ENCODE data around the gene UGT1A5. TPM values are rescaled to one million over a fixed set of nuclear protein-coding genes. Genes with fewer than 3 reads are reported as not detected.

The UGT1A5 gene
- total and polyA plus RNA-seq, 10 of the 15 experiments (the other 5 are each of a cell fraction or from before 2014, with no cell fraction given) = not detected

GRCh38 chr2:233698740-233699139, 14.0 kb upstream of the UGT1A5 start:
- 49% methylated on average over 4 of the region's 4 CpGs for WGBS (ENCODE audit: insufficient coverage, insufficient replicate concordance, low lambda C conversion rate, missing lambda C conversion rate)
- no peak overlapping the region for H2AFZ ChIP-seq (ENCODE audit: control insufficient read depth, low read depth, low read length)

More at GRCh38 chr2:233698740-233699139, 14.0 kb upstream of the UGT1A5 start:
- H3K4me2 ChIP-seq (ENCODE audit: control insufficient read depth, insufficient read depth) = no peak overlapping the region
- H3K79me2 ChIP-seq (ENCODE audit: control insufficient read depth, insufficient read depth, low read length) = no peaks in the 10 kb centered on the region
- H3K27me3 ChIP-seq (replicated peaks in 1 of 2; ENCODE audit: control insufficient read depth in 2 of 2, insufficient read depth in 2 of 2, low read length in 1 of 2) = no peaks in the 10 kb centered on the region
- no TSS peak for BruUV-seq (replicated peaks)
- H3K36me3 ChIP-seq (ENCODE audit: control insufficient read depth in 2 of 2, insufficient read depth in 2 of 2, low read length in 1 of 2) = no peaks in the 10 kb centered on the region
- intact Hi-C loops (cut with micrococcal nuclease; ENCODE audit: unreplicated experiment) (no loop called here), in situ Hi-C loops (cut with MboI) (no loop called here)
- SMC1A ChIA-PET (ENCODE audit: uncharacterized antibody, unreplicated experiment) = interaction anchor here (1.0 kb wide), 1 partner anchor 44 kb away, joined by 3 read pairs; no protein-coding TSS in a partner anchor
- no peak overlapping the region for H3K4me3 ChIP-seq
- H3K9me3 ChIP-seq (replicated peaks; ENCODE audit: control insufficient read depth, insufficient read depth, low read length) = no peaks in the 10 kb centered on the region
- RAD21 ChIA-PET (ENCODE audit: unreplicated experiment) = no interaction called here
- no peaks in the 10 kb centered on the region for H4K20me1 ChIP-seq (ENCODE audit: control insufficient read depth, insufficient read depth)
- FAIRE-seq = no peak
- ATAC-seq = no peak
- TF ChIP-seq IRF4 (IDR thresholded peaks at IDR 0.05; ENCODE audit: low read depth, low read length) = no peak
- TF ChIP-seq TARDBP (IDR thresholded peaks at IDR 0.05; ENCODE audit: borderline replicate concordance) = no peak
- TF ChIP-seq SPI1 (IDR thresholded peaks at IDR 0.05; ENCODE audit: borderline replicate concordance, insufficient read depth, low read depth, low read length) = no peak
- TF ChIP-seq NFXL1 (IDR thresholded peaks at IDR 0.05; ENCODE audit: borderline replicate concordance) = no peak
- TF ChIP-seq SKIL (IDR thresholded peaks at IDR 0.05; ENCODE audit: low read depth, poor library complexity, severe bottlenecking) = no peak
- no peak for TF ChIP-seq SIX5 (IDR thresholded peaks at IDR 0.05; ENCODE audit: low read depth, low read length, severe bottlenecking)
- TF ChIP-seq EED (IDR thresholded peaks at IDR 0.05; ENCODE audit: low read depth) = no peak
- TF ChIP-seq YBX1 (IDR thresholded peaks at IDR 0.05) = no peak
- no peak for TF ChIP-seq MTA3 (IDR thresholded peaks at IDR 0.05; ENCODE audit: borderline replicate concordance, low read length)
- no peak for TF ChIP-seq GATAD2B (conservative IDR thresholded peaks at IDR 0.05; ENCODE audit: low read depth)
- no peak for TF ChIP-seq BMI1 (IDR thresholded peaks at IDR 0.05; ENCODE audit: borderline replicate concordance)
- no peak for TF ChIP-seq CBX3 (IDR thresholded peaks at IDR 0.05; ENCODE audit: borderline replicate concordance, low read depth)
- CTCF ChIA-PET = no interaction called here
- no peak overlapping the region for H3K9ac ChIP-seq (ENCODE audit: control insufficient read depth, insufficient read depth, low read length)
- POLR2A ChIA-PET = no interaction called here
- H3K4me1 ChIP-seq (ENCODE audit: control insufficient read depth, insufficient read depth, low read length) = no peaks in the 10 kb centered on the region
- no peak for DNase-seq (ENCODE audit: low read depth, low spot score)
- H3K27ac ChIP-seq (ENCODE audit: control insufficient read depth, insufficient read depth) = no peak overlapping the region

Data from GM12878 (cell line).